H1 (cell line): ENCODE measurements around the gene PGAM2. TPM values are rescaled to one million over a fixed set of nuclear protein-coding genes. Genes with fewer than 3 reads are reported as not detected.

ENCODE experiments used
- CHD2 ChIP-seq: IDR thresholded peaks from 2 replicates; pipeline ENCODE4 v1.6.1; 2012; ENCODE audit warnings: low read length, improper control_type of control experiment
- GTF2F1 ChIP-seq: IDR thresholded peaks from 2 replicates; pipeline ENCODE4 v1.6.1; 2012; ENCODE audit warnings: low read depth, low read length, improper control_type of control experiment, borderline replicate concordance
- SAP30 ChIP-seq: fragments of 300-600 bp; sonication (generic); IDR thresholded peaks from 2 replicates; pipeline ENCODE4 v1.7.1; 2012; ENCODE audit warnings: low read length, moderate library complexity, mild to moderate bottlenecking, inconsistent platforms; ENCODE audit not compliant: insufficient read depth, insufficient replicate concordance
- SUZ12 ChIP-seq: fragments of 200-600 bp; sonication (generic); IDR thresholded peaks from 2 replicates; pipeline ENCODE4 v1.6.1; 2012; ENCODE audit warnings: mild to moderate bottlenecking, inconsistent platforms, low read length, moderate library complexity, mixed read lengths
- TAF1 ChIP-seq: IDR thresholded peaks from 2 replicates; pipeline ENCODE4 v1.6.1; 2011; ENCODE audit warnings: mild to moderate bottlenecking, low read depth, low read length
- TBP ChIP-seq: IDR thresholded peaks from 2 replicates; pipeline ENCODE4 v1.6.1; 2011; ENCODE audit warnings: low read depth, low read length, improper control_type of control experiment
- ZNF274 ChIP-seq: IDR thresholded peaks from 2 replicates; pipeline ENCODE4 v1.7.0; 2012; ENCODE audit warnings: low read length, borderline replicate concordance; ENCODE audit errors: extremely low read depth
- polyA plus RNA-seq, 7 experiments: library from polyadenylated mRNA; depleted of rRNA in 3 of 7; stranded (reverse) in 5 of 7; unstranded in 2 of 7; fragments of >200 nt in 5 of 7; fragments of 200-250 nt in 2 of 7; gene quantifications; 1 replicate in 5 of 7; 2 replicates in 1 of 7; 4 replicates in 1 of 7; pipeline versions ENCODE4 v1.2.1 to v1.2.3, GENCODE V29; 2011 to 2013; ENCODE audit warnings: missing spikeins in 2 of 7, mixed read lengths in 2 of 7
- total RNA-seq: library from RNA; stranded (reverse); fragmentation: NEBNext Ultra II Directional; extraction: Animal tissue kit (Norgen Biotek cat#: 25700); gene quantifications from 2 replicates; pipeline ENCODE4 v1.2.1, GENCODE V29; 2021
- TF ChIP-seq, protein P1 (sequence below): fragments of 300-600 bp; sonication (generic); IDR thresholded peaks from 2 replicates; pipeline ENCODE4 v1.7.1; 2012; ENCODE audit warnings: low read length, moderate library complexity, mild to moderate bottlenecking, inconsistent platforms; ENCODE audit not compliant: insufficient replicate concordance
- TF ChIP-seq, protein P2 (sequence below): IDR thresholded peaks from 2 replicates; pipeline ENCODE4 v1.6.1; 2011; ENCODE audit warnings: low read depth, mild to moderate bottlenecking, low read length; ENCODE audit not compliant: insufficient read depth

The PGAM2 gene
- total and polyA plus RNA-seq, 2 of the 8 experiments (the other 6 are each of a cell fraction or from before 2014, with no cell fraction given) = 2.1 to 2.9 TPM

DNA sequence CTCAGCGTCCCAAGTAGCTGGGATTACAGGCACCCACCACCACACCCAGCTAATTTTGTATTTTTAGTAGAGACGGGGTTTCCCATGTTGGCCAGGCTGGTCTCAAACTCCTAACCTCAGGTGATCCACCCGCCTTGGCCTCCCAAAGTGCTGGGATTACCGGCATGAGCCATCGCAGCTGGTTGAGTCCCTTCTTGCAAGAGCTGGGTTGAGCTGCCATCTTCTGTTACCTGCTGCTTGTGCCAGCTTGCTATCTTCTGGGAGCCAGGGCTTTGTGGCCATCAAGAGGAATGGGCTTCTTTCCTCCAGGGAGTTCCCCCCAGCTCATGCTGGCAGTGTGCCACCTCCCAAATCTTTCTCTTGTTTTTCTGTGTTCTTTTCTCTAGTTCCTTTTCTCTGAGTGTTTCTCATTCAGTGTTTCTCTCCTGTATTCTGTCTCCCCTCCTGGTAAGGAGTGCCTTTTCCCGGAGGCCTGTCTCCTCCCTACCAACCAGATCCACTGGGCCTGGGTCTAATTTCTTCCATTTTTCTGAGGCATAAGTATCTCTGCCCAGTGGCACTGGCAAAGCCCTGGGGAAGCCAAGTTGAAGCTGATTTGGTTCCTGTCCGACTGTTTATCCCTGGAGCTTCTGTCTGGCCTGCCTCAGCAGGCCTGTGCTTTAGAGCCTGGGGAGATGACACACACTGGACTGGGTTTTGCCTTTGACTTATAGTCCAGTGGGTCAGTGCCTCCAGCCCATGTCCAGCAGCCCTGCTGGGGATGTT lies 17.2 kb downstream of the PGAM2 start (continued):
- TF ChIP-seq, protein P1, sequence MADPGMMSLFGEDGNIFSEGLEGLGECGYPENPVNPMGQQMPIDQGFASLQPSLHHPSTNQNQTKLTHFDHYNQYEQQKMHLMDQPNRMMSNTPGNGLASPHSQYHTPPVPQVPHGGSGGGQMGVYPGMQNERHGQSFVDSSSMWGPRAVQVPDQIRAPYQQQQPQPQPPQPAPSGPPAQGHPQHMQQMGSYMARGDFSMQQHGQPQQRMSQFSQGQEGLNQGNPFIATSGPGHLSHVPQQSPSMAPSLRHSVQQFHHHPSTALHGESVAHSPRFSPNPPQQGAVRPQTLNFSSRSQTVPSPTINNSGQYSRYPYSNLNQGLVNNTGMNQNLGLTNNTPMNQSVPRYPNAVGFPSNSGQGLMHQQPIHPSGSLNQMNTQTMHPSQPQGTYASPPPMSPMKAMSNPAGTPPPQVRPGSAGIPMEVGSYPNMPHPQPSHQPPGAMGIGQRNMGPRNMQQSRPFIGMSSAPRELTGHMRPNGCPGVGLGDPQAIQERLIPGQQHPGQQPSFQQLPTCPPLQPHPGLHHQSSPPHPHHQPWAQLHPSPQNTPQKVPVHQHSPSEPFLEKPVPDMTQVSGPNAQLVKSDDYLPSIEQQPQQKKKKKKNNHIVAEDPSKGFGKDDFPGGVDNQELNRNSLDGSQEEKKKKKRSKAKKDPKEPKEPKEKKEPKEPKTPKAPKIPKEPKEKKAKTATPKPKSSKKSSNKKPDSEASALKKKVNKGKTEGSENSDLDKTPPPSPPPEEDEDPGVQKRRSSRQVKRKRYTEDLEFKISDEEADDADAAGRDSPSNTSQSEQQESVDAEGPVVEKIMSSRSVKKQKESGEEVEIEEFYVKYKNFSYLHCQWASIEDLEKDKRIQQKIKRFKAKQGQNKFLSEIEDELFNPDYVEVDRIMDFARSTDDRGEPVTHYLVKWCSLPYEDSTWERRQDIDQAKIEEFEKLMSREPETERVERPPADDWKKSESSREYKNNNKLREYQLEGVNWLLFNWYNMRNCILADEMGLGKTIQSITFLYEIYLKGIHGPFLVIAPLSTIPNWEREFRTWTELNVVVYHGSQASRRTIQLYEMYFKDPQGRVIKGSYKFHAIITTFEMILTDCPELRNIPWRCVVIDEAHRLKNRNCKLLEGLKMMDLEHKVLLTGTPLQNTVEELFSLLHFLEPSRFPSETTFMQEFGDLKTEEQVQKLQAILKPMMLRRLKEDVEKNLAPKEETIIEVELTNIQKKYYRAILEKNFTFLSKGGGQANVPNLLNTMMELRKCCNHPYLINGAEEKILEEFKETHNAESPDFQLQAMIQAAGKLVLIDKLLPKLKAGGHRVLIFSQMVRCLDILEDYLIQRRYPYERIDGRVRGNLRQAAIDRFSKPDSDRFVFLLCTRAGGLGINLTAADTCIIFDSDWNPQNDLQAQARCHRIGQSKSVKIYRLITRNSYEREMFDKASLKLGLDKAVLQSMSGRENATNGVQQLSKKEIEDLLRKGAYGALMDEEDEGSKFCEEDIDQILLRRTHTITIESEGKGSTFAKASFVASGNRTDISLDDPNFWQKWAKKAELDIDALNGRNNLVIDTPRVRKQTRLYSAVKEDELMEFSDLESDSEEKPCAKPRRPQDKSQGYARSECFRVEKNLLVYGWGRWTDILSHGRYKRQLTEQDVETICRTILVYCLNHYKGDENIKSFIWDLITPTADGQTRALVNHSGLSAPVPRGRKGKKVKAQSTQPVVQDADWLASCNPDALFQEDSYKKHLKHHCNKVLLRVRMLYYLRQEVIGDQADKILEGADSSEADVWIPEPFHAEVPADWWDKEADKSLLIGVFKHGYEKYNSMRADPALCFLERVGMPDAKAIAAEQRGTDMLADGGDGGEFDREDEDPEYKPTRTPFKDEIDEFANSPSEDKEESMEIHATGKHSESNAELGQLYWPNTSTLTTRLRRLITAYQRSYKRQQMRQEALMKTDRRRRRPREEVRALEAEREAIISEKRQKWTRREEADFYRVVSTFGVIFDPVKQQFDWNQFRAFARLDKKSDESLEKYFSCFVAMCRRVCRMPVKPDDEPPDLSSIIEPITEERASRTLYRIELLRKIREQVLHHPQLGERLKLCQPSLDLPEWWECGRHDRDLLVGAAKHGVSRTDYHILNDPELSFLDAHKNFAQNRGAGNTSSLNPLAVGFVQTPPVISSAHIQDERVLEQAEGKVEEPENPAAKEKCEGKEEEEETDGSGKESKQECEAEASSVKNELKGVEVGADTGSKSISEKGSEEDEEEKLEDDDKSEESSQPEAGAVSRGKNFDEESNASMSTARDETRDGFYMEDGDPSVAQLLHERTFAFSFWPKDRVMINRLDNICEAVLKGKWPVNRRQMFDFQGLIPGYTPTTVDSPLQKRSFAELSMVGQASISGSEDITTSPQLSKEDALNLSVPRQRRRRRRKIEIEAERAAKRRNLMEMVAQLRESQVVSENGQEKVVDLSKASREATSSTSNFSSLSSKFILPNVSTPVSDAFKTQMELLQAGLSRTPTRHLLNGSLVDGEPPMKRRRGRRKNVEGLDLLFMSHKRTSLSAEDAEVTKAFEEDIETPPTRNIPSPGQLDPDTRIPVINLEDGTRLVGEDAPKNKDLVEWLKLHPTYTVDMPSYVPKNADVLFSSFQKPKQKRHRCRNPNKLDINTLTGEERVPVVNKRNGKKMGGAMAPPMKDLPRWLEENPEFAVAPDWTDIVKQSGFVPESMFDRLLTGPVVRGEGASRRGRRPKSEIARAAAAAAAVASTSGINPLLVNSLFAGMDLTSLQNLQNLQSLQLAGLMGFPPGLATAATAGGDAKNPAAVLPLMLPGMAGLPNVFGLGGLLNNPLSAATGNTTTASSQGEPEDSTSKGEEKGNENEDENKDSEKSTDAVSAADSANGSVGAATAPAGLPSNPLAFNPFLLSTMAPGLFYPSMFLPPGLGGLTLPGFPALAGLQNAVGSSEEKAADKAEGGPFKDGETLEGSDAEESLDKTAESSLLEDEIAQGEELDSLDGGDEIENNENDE = no peak
- TF ChIP-seq TAF1 (no peak), SAP30 (no peak), SUZ12 (no peak), TBP (no peak), CHD2 (no peak), ZNF274 (no peak), GTF2F1 (no peak)
- TF ChIP-seq, protein P2, sequence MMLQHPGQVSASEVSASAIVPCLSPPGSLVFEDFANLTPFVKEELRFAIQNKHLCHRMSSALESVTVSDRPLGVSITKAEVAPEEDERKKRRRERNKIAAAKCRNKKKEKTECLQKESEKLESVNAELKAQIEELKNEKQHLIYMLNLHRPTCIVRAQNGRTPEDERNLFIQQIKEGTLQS = no peak
- TF ChIP-seq, all 59 proteins: peak for 0
